Skeletal muscle tissue (tissue), 4 donors: Measurements from ENCODE around the gene HOXA11. TPM values are rescaled to one million over a fixed set of nuclear protein-coding genes. Genes with fewer than 3 reads are reported as not detected.
A peak's percentile ranks its signal among the peaks of the same experiment; 100 is the strongest.

Experiments used
- H3K27ac ChIP-seq: one replicate; pipeline ENCODE4 v1.7.0; 2013; ENCODE audit warnings: mild to moderate bottlenecking, low read depth, low read length, inconsistent platforms
- H3K27me3 ChIP-seq, 3 donors: one replicate each; pipeline ENCODE4 v1.7.0; 2013; ENCODE audit warnings: low read length in 3 of 3; ENCODE audit not compliant: control insufficient read depth in 3 of 3, insufficient read depth in 3 of 3
- H3K36me3 ChIP-seq, 3 donors: one replicate each; pipeline ENCODE4 v1.7.0; 2013; ENCODE audit warnings: low read length in 3 of 3; ENCODE audit not compliant: control insufficient read depth in 3 of 3, insufficient read depth in 3 of 3
- H3K4me1 ChIP-seq, 3 donors: one replicate each; pipeline ENCODE4 v1.7.0; 2013; ENCODE audit warnings: low read length in 3 of 3, mild to moderate bottlenecking in 3 of 3; ENCODE audit not compliant: control insufficient read depth in 3 of 3, insufficient read depth in 3 of 3
- H3K4me3 ChIP-seq, 3 donors: one replicate each; pipeline ENCODE4 v1.7.0; 2013; ENCODE audit warnings: low read length in 3 of 3
- H3K9ac ChIP-seq, 3 donors: one replicate each; pipeline ENCODE4 v1.7.0; 2013; ENCODE audit warnings: low read length in 3 of 3, mild to moderate bottlenecking in 3 of 3, moderate library complexity in 2 of 3, low read depth in 1 of 3
- H3K9me3 ChIP-seq, 3 donors: one replicate each; pipeline ENCODE4 v1.7.0; 2013; ENCODE audit warnings: low read length in 3 of 3; ENCODE audit not compliant: control insufficient read depth in 3 of 3
- total RNA-seq: library from RNA; depleted of rRNA; stranded (reverse); fragments of >200 nt; gene quantifications from one replicate; pipeline ENCODE4 v1.2.3, GENCODE V29; 2014
- donor health status: Osteomylitis.

Gene HOXA11
- total RNA-seq, 1 donor from 2014 or later: 2.1 TPM

- peaks cover 63 to 84% (median 72%) of the 10 kb centered on the region in 3 donors for H3K27me3 ChIP-seq
These were observed 22.4 kb upstream of the HOXA11 start for GRCh38 chr7:27207348-27207985.

GRCh38 chr7:27205325-27206280 lies 20.6 kb upstream of the HOXA11 start:
- Histone ChIP-seq H3K36me3 (no peaks in the 10 kb centered on the region), H3K4me1 (peaks cover 20 to 28% (median 20%) of the 10 kb centered on the region in 3 donors), H3K9ac (no peak overlapping the region), H3K9me3 (no peaks in the 10 kb centered on the region), H3K27ac (no peak overlapping the region), H3K27me3 (peaks cover 68 to 85% (median 84%) of the 10 kb centered on the region in 3 donors), H3K4me3 (peak overlapping the region in 2 of 3 donors; percentile 40 to 52)

More at GRCh38 chr7:27207348-27207985, 22.4 kb upstream of the HOXA11 start:
- H3K27ac ChIP-seq: no peak overlapping the region
- H3K9ac ChIP-seq: no peak overlapping the region
- H3K9me3 ChIP-seq: no peaks in the 10 kb centered on the region
- H3K4me3 ChIP-seq: no peak overlapping the region
- no peaks in the 10 kb centered on the region for H3K36me3 ChIP-seq
- H3K4me1 ChIP-seq: peaks cover 15 to 19% (median 16%) of the 10 kb centered on the region in 3 donors

GRCh38 chr7:27204851-27205322 lies 19.9 kb upstream of the HOXA11 start:
- Histone ChIP-seq H3K4me3 (peak overlapping the region; percentile 9 to 52 (median 40)), H3K36me3 (no peaks in the 10 kb centered on the region), H3K27me3 (peaks cover 66 to 85% (median 81%) of the 10 kb centered on the region in 3 donors), H3K27ac (no peak overlapping the region), H3K9ac (peak overlapping the region in 1 of 3 donors; percentile 3), H3K9me3 (no peaks in the 10 kb centered on the region), H3K4me1 (peaks cover 21 to 30% (median 22%) of the 10 kb centered on the region in 3 donors)

GRCh38 chr7:27203964-27204594 lies 19.0 kb upstream of the HOXA11 start:
- H3K9me3 ChIP-seq: no peaks in the 10 kb centered on the region
- no peak overlapping the region for H3K9ac ChIP-seq
- no peak overlapping the region for H3K27ac ChIP-seq
- H3K27me3 ChIP-seq: peaks cover 66 to 83% (median 79%) of the 10 kb centered on the region in 3 donors
- no peaks in the 10 kb centered on the region for H3K36me3 ChIP-seq
- H3K4me3 ChIP-seq: no peak overlapping the region
- H3K4me1 ChIP-seq: peaks cover 23 to 33% (median 23%) of the 10 kb centered on the region in 3 donors

- no peaks in the 10 kb centered on the region for H3K9me3 ChIP-seq
- peaks cover 70 to 85% (median 81%) of the 10 kb centered on the region in 3 donors for H3K27me3 ChIP-seq
- H3K36me3 ChIP-seq: no peaks in the 10 kb centered on the region
- H3K4me3 ChIP-seq: no peak overlapping the region
- no peak overlapping the region for H3K27ac ChIP-seq
- H3K9ac ChIP-seq: no peak overlapping the region
- H3K4me1 ChIP-seq: peaks cover 24 to 37% (median 26%) of the 10 kb centered on the region in 3 donors
These were observed 18.4 kb upstream of the HOXA11 start for GRCh38 chr7:27203365-27203953.

- no peak overlapping the region for H3K4me3 ChIP-seq
- no peak overlapping the region for H3K27ac ChIP-seq
- no peaks in the 10 kb centered on the region for H3K36me3 ChIP-seq
- no peak overlapping the region for H3K9ac ChIP-seq
- H3K9me3 ChIP-seq: peaks cover 0 to under 1% (median 0%) of the 10 kb centered on the region in 3 donors
- peaks cover 74 to 86% (median 83%) of the 10 kb centered on the region in 3 donors for H3K27me3 ChIP-seq
- H3K4me1 ChIP-seq: peaks cover 24 to 39% (median 26%) of the 10 kb centered on the region in 3 donors
These were observed 17.8 kb upstream of the HOXA11 start for GRCh38 chr7:27202862-27203134.

GRCh38 chr7:27202018-27202861 lies 17.2 kb upstream of the HOXA11 start:
- H3K4me3 ChIP-seq: no peak overlapping the region
- H3K4me1 ChIP-seq: peaks cover 24 to 39% (median 26%) of the 10 kb centered on the region in 3 donors
- no peak overlapping the region for H3K27ac ChIP-seq
- no peaks in the 10 kb centered on the region for H3K36me3 ChIP-seq
- peaks cover 74 to 88% (median 84%) of the 10 kb centered on the region in 3 donors for H3K27me3 ChIP-seq
- no peak overlapping the region for H3K9ac ChIP-seq
- peaks cover 0 to 3% (median 0%) of the 10 kb centered on the region in 3 donors for H3K9me3 ChIP-seq

- Histone ChIP-seq H3K27me3 (peaks cover 70 to 85% (median 84%) of the 10 kb centered on the region in 3 donors), H3K9ac (no peak overlapping the region), H3K9me3 (peaks cover 0 to 3% (median 0%) of the 10 kb centered on the region in 3 donors), H3K36me3 (no peaks in the 10 kb centered on the region), H3K4me1 (peaks cover 24 to 39% (median 26%) of the 10 kb centered on the region in 3 donors), H3K4me3 (no peak overlapping the region), H3K27ac (no peak overlapping the region)
These were observed 16.6 kb upstream of the HOXA11 start for GRCh38 chr7:27201580-27202017.
